HG03060 (cell line): ENCODE measurements around the gene PCNP.
"Not testable (repeated sequence)": the region's sequence is repeated elsewhere in the genome, so short reads cannot be mapped to it uniquely, and the experiment has no call there.

ENCODE experiments used
- ATAC-seq: cut with Tn5 transposase; IDR thresholded peaks from one replicate; pipeline ENCODE4 v1.9.1; 2021; ENCODE audit warnings: low read depth, moderate number of reproducible peaks; ENCODE audit not compliant: unreplicated experiment

The PCNP gene

GRCh38 chr3:101561630-101562328, 12.2 kb upstream of the PCNP start, which contains the start of gene TRMT10C:
TSS of gene TRMT10C (plus strand) at chr3:101561868. CDS start at chr3:101564782, 2,914 bp downstream.
- peak; percentile 93 for ATAC-seq

GRCh38 chr3:101567528-101568317, 6.3 kb upstream of the PCNP start:
- ATAC-seq, result no peak

- ATAC-seq, result no peak
These were observed 2.7 kb upstream of the PCNP start for GRCh38 chr3:101571028-101571895.

GRCh38 chr3:101574388-101575112, 570 bp downstream of the PCNP start:
- ATAC-seq, result peak; percentile 24

- no peak for ATAC-seq
These were observed 3.3 kb downstream of the PCNP start for GRCh38 chr3:101577286-101577685.

GRCh38 chr3:101588616-101589015, 14.6 kb downstream of the PCNP start:
- no peak for ATAC-seq

GRCh38 chr3:101591071-101591470, 17.1 kb downstream of the PCNP start:
- ATAC-seq, result no peak

GRCh38 chr3:101602731-101603130, 28.8 kb downstream of the PCNP start:
- ATAC-seq, result no peak

GRCh38 chr3:101603184-101603583, 29.2 kb downstream of the PCNP start:
- no peak for ATAC-seq

GRCh38 chr3:101605398-101605797, 31.4 kb downstream of the PCNP start:
- not testable (repeated sequence) for ATAC-seq

- no peak for ATAC-seq
These were observed 37.0 kb downstream of the PCNP start for GRCh38 chr3:101611023-101611422.

GRCh38 chr3:101613014-101613413, 39.0 kb downstream of the PCNP start:
- not testable (repeated sequence) for ATAC-seq

- ATAC-seq, result no peak
These were observed 41.5 kb downstream of the PCNP start for GRCh38 chr3:101615525-101615924.

GRCh38 chr3:101617478-101617877, 43.5 kb downstream of the PCNP start:
- no peak for ATAC-seq

GRCh38 chr3:101618726-101619125, 44.7 kb downstream of the PCNP start:
- no peak for ATAC-seq

GRCh38 chr3:101619734-101620133, 45.8 kb downstream of the PCNP start:
- ATAC-seq, result no peak

- no peak for ATAC-seq
These were observed 49.7 kb downstream of the PCNP start for GRCh38 chr3:101623656-101624055.

- no peak for ATAC-seq
These were observed 50.9 kb downstream of the PCNP start for GRCh38 chr3:101624857-101625256.

- no peak for ATAC-seq
These were observed 51.9 kb downstream of the PCNP start for GRCh38 chr3:101625879-101626278.

GRCh38 chr3:101629219-101629618, 55.2 kb downstream of the PCNP start:
- no peak for ATAC-seq
